B cell (primary cell): ENCODE measurements around the gene L2HGDH. TPM values are rescaled to one million over a fixed set of nuclear protein-coding genes. Genes with fewer than 3 reads are reported as not detected.

Experiments
- ATAC-seq: fragments of 200-7000 bp; cut with Tn5 transposase; one replicate; pipeline ENCODE4 v1.10.0; 2021; ENCODE audit warnings: low read depth, mild to moderate bottlenecking, moderate number of reproducible peaks, moderate library complexity
- CTCF ChIA-PET: fragments of 350-600 bp; sonication (Branson Sonifier 250); formaldehyde crosslinking; loops from one replicate; lab custom pipeline; 2021; ENCODE audit warnings: antibody characterized with exemption, inconsistent platforms; lab: Charles Lee
- POLR2A ChIA-PET: fragments of 350-600 bp; sonication (Branson Sonifier 250); formaldehyde crosslinking; loops from one replicate; lab custom pipeline; 2021; ENCODE audit warnings: antibody characterized with exemption; lab: Charles Lee
- DNase-seq: peaks from one replicate; pipeline ENCODE4 v3.0.0; 2013
- H2AFZ ChIP-seq: 2 replicates; pipeline ENCODE4 v1.6.1; 2012; ENCODE audit warnings: mild to moderate bottlenecking, low read depth, low read length; ENCODE audit not compliant: insufficient read depth, poor library complexity, severe bottlenecking
- H3K27ac ChIP-seq, 2 donors: 1 replicate in 1 of 2; 2 replicates in 1 of 2; pipeline ENCODE4 v1.5.1; 2012 to 2013; ENCODE audit warnings: low read length in 2 of 2, mild to moderate bottlenecking in 2 of 2, moderate library complexity in 1 of 2
- H3K27me3 ChIP-seq, 4 experiments: fragments of 200-600 bp in 1 of 4; sonication (generic) in 1 of 4; replicated peaks in 1 of 4; 1 replicate in 2 of 4; 2 replicates in 2 of 4; pipeline versions ENCODE4 v1.6.1 to v1.7.0; 2013 to 2016; ENCODE audit warnings: low read length in 3 of 4, mild to moderate bottlenecking in 2 of 4, mixed read lengths in 1 of 4, moderate library complexity in 1 of 4; ENCODE audit not compliant: insufficient read depth in 4 of 4, control insufficient read depth in 3 of 4; ENCODE audit errors: control extremely low read depth in 1 of 4
- H3K36me3 ChIP-seq, 2 experiments: replicated peaks in 1 of 2; 1 replicate in 1 of 2; 2 replicates in 1 of 2; pipeline versions ENCODE4 v1.6.1 to v1.7.1; 2013; ENCODE audit warnings: low read length in 1 of 2; ENCODE audit not compliant: insufficient read depth in 2 of 2, control insufficient read depth in 1 of 2; ENCODE audit errors: control extremely low read depth in 1 of 2, extremely low read depth in 1 of 2
- H3K4me1 ChIP-seq, 2 donors: fragments of 200-600 bp in 1 of 2; sonication (generic) in 1 of 2; 1 replicate in 1 of 2; 2 replicates in 1 of 2; pipeline versions ENCODE4 v1.5.1 to v1.6.1; 2013 to 2017; ENCODE audit warnings: low read length in 2 of 2; ENCODE audit not compliant: control insufficient read depth in 2 of 2, insufficient read depth in 2 of 2
- H3K4me2 ChIP-seq: replicated peaks from 2 replicates; pipeline ENCODE3; 2012; ENCODE audit warnings: mild to moderate bottlenecking, low read depth, low read length; ENCODE audit not compliant: poor library complexity, severe bottlenecking
- H3K4me3 ChIP-seq, 5 experiments: fragments of 200-600 bp in 1 of 5; sonication (generic) in 1 of 5; 1 replicate in 3 of 5; 2 replicates in 2 of 5; pipeline versions ENCODE4 v1.5.1 to v1.7.0; 2011 to 2016; ENCODE audit warnings: low read length in 4 of 5, mild to moderate bottlenecking in 4 of 5, low read depth in 2 of 5, control low read depth in 1 of 5, moderate library complexity in 1 of 5; ENCODE audit not compliant: insufficient read depth in 1 of 5; ENCODE audit errors: control extremely low read depth in 1 of 5, extremely low read depth in 1 of 5
- H3K79me2 ChIP-seq: fragments of 200-600 bp; sonication (generic); one replicate; pipeline ENCODE4 v1.6.0; 2016; ENCODE audit warnings: low read length; ENCODE audit not compliant: control insufficient read depth, insufficient read depth
- H3K9ac ChIP-seq: fragments of 200-600 bp; sonication (generic); 2 replicates; pipeline ENCODE4 v1.6.1; 2017; ENCODE audit warnings: mild to moderate bottlenecking, low read length, moderate library complexity
- H3K9me3 ChIP-seq, 3 donors: one replicate each; pipeline versions ENCODE4 v1.6.1 to v1.7.1; 2013; ENCODE audit warnings: low read length in 2 of 3; ENCODE audit not compliant: control insufficient read depth in 2 of 3, insufficient read depth in 1 of 3; ENCODE audit errors: control extremely low read depth in 1 of 3
- H4K20me1 ChIP-seq: 2 replicates; pipeline ENCODE4 v1.6.0; 2012; ENCODE audit warnings: mild to moderate bottlenecking, low read length; ENCODE audit not compliant: insufficient read depth, control insufficient read depth, poor library complexity, severe bottlenecking
- H3K27ac Mint-ChIP-seq: one replicate; pipeline ENCODE4 v1.8.0; 2021; ENCODE audit warnings: mixed read lengths
- H3K27me3 Mint-ChIP-seq: one replicate; pipeline ENCODE4 v1.8.0; 2021; ENCODE audit warnings: mixed read lengths
- H3K4me1 Mint-ChIP-seq: one replicate; pipeline ENCODE4 v1.8.0; 2021; ENCODE audit warnings: mixed read lengths
- H3K4me3 Mint-ChIP-seq: one replicate; pipeline ENCODE4 v1.8.0; 2021; ENCODE audit warnings: mixed read lengths
- H3K9me3 Mint-ChIP-seq: one replicate; pipeline ENCODE4 v1.8.0; 2022; ENCODE audit warnings: mixed read lengths; ENCODE audit not compliant: insufficient read depth
- EZH2 ChIP-seq: IDR thresholded peaks from 2 replicates; pipeline ENCODE4 v1.6.1; 2012; ENCODE audit warnings: borderline replicate concordance, low read depth, mild to moderate bottlenecking, moderate library complexity, low read length; ENCODE audit not compliant: insufficient read depth, poor library complexity, severe bottlenecking
- WGBS: methylation state at CpG from one replicate; pipeline ENCODE4 v1.1.5; 2013; ENCODE audit warnings: missing lambda C conversion rate; ENCODE audit not compliant: insufficient coverage; 5-methylcytosine and 5-hydroxymethylcytosine counted together
- intact Hi-C: fragments of 100-400 bp; cut with micrococcal nuclease; formaldehyde crosslinking; loops from one replicate; pipeline ENCODE4 v1.10.0; 2022
- polyA plus RNA-seq: library from polyadenylated mRNA; depleted of rRNA; stranded (reverse); fragments of >200 nt; gene quantifications from 2 replicates; pipeline ENCODE4 v1.2.3, GENCODE V29; 2012
- total RNA-seq, 2 donors: library from RNA; stranded (reverse); fragments of 120-200 nt in 1 of 2; gene quantifications; 1 replicate in 1 of 2; 2 replicates in 1 of 2; pipeline versions ENCODE4 v1.2.3 to v1.2.4, GENCODE V29; 2013 to 2022
- TF ChIP-seq, protein P1 (sequence below): fragments of 200-600 bp; IDR thresholded peaks from one replicate; pipeline ENCODE4 v1.8.0; 2022; ENCODE audit warnings: antibody characterized with exemption, mild to moderate bottlenecking

L2HGDH gene
- total and polyA plus RNA-seq, 2 donors (not counting 1 experiment from before 2014, with no cell fraction given): 1.1 to 5.5 TPM

DNA sequence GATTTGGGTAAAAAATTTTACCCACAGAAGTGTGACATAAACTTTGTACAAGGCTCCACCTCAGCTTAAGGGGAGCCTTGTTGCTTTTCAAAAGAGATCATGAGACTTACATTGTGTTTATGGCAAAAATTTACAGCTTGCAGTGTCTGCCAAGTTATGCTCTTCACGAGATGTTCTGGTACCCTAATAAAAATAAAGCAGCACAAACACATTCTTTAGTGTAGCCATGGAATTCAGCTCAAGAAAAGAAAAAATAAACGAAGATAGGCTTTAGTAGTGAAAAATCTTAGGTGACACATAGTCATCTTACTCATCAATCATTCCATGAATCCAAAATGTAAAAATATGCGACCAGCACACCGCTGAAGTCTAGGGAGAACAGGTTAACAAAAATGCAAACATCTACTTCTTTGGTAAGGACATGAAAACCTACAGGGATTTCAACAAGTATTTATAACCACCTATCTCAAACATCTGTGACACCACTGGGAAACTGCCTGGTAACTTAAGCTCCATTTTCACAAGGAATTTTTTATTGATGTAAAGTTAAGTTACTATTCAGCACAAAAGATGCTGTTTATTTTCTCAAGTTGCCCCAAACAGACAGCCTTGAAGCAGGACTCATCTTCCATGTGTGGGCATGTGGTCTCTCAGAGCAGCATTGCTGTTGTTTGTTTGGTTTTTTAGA lies 33.0 kb upstream of the L2HGDH start:
- TF ChIP-seq EZH2: no peak
- TF ChIP-seq, protein P1, sequence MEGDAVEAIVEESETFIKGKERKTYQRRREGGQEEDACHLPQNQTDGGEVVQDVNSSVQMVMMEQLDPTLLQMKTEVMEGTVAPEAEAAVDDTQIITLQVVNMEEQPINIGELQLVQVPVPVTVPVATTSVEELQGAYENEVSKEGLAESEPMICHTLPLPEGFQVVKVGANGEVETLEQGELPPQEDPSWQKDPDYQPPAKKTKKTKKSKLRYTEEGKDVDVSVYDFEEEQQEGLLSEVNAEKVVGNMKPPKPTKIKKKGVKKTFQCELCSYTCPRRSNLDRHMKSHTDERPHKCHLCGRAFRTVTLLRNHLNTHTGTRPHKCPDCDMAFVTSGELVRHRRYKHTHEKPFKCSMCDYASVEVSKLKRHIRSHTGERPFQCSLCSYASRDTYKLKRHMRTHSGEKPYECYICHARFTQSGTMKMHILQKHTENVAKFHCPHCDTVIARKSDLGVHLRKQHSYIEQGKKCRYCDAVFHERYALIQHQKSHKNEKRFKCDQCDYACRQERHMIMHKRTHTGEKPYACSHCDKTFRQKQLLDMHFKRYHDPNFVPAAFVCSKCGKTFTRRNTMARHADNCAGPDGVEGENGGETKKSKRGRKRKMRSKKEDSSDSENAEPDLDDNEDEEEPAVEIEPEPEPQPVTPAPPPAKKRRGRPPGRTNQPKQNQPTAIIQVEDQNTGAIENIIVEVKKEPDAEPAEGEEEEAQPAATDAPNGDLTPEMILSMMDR: no peak
- Mint-ChIP-seq H3K4me1 (peaks cover 13% of the 10 kb centered on the region), H3K9me3 (no peaks in the 10 kb centered on the region), H3K27me3 (no peaks in the 10 kb centered on the region), H3K27ac (no peak overlapping the region), H3K4me3 (no peak overlapping the region)
- Histone ChIP-seq H3K4me3 (no peak overlapping the region), H4K20me1 (no peaks in the 10 kb centered on the region), H3K27ac (no peak overlapping the region), H3K9me3 (no peaks in the 10 kb centered on the region), H2AFZ (no peak overlapping the region), H3K9ac (no peak overlapping the region), H3K4me2 (no peak overlapping the region), H3K79me2 (no peaks in the 10 kb centered on the region), H3K4me1 (peaks cover 5 to 8% of the 10 kb centered on the region in 2 donors), H3K27me3 (no peaks in the 10 kb centered on the region), H3K36me3 (peaks cover 0 to under 1% of the 10 kb centered on the region in 2 experiments)
- intact Hi-C loops: no loop called here
- CTCF ChIA-PET: interaction anchor here (0.6 to 1.4 kb wide), 2 partner anchors 27 to 362 kb away, joined by 3 to 4 read pairs; no protein-coding TSS in a partner anchor
- POLR2A ChIA-PET: no interaction called here
- no peak for DNase-seq
- no peak for ATAC-seq
- WGBS: 100% methylated on average over 2 of the region's 4 CpGs

DNA sequence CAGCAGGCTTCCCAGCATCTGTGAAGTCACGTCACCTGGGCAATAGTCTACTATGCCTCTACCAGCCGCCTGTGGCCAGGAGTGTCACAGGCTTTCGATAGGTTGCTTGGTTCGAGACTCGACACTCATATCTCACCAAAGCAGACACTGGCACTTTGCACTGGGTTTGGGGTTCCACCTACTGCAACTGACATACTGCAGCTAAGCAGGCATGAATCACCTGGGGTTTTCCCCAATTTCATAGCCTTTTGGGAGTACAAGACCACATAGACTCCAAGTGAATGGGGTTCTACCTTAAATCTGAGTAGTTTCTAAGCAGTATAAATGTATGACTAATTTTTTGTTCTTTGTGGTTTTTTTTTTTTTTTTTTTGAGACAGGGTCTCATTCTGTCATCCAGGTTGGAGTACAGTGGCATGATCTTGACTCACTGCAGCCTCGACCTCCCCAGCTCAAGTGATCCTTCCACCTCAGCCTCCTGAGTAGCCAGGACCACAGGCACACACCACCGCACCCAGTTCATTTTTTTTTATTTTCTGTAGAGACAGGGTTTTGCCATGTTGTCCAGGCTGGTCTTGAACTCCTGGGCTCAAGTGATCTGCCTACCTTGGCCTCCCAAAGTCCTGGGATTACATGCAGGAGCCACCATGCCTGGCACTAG lies 32.2 kb upstream of the L2HGDH start:
- Mint-ChIP-seq H3K27ac (no peak overlapping the region), H3K27me3 (no peaks in the 10 kb centered on the region), H3K4me1 (peaks cover 13% of the 10 kb centered on the region), H3K4me3 (no peak overlapping the region), H3K9me3 (no peaks in the 10 kb centered on the region)
- Histone ChIP-seq H4K20me1 (no peaks in the 10 kb centered on the region), H3K27ac (no peak overlapping the region), H3K4me2 (no peak overlapping the region), H3K9me3 (no peaks in the 10 kb centered on the region), H3K36me3 (peaks cover 0 to 3% of the 10 kb centered on the region in 2 experiments), H3K4me3 (no peak overlapping the region), H3K4me1 (peaks cover 5 to 8% of the 10 kb centered on the region in 2 donors), H2AFZ (no peak overlapping the region), H3K79me2 (no peaks in the 10 kb centered on the region), H3K9ac (no peak overlapping the region), H3K27me3 (no peaks in the 10 kb centered on the region)
- ATAC-seq: peak; percentile 72
- 88% methylated on average over 2 of the region's 7 CpGs for WGBS
- TF ChIP-seq, protein P1: no peak
- TF ChIP-seq EZH2: no peak
- POLR2A ChIA-PET: no interaction called here
- intact Hi-C loops: no loop called here
- CTCF ChIA-PET: interaction anchor here (1.4 kb wide), 1 partner anchor 26 kb away, joined by 4 read pairs; no protein-coding TSS in a partner anchor
- DNase-seq: no peak
